ENCODE results near the gene GSTM1.
"Not testable (repeated sequence)": the region's sequence is repeated elsewhere in the genome, so short reads cannot be mapped to it uniquely, and the experiment has no call there.

The GSTM1 gene

GRCh38 chr1:109660691-109661026, 27.0 kb upstream of the GSTM1 start:
- not testable (repeated sequence) for DNase-seq

DNA sequence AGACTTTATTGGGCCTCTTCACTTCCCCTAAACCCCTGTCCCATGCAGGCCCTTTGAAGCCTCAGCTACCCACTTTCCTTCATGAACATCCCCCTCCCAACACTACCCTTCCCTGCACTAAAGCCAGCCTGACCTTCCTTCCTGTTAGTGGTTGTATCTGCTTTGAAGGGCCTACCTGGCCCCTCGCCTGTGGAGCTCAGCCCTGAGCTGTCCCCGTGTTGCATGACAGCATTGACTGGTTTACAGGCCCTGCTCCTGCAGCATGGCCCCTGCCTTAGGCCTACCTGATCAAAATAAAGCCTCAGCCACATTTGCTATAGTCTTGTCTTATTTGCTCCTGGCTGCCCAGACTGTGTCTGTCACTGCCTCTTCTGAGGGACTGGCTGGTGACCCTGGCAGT, 26.2 kb upstream of the GSTM1 start:
- DNase-seq: no peak

- DNase-seq: no peak
These were observed 22.9 kb upstream of the GSTM1 start for GRCh38 chr1:109664671-109665070.

- peak; percentile 63 for DNase-seq
These were observed 20.0 kb upstream of the GSTM1 start, which contains the start of gene GSTM2 for GRCh38 chr1:109667452-109668122. GSTM2 (plus strand) TSS chr1:109668057; CDS start chr1:109668116, 59 bp downstream.

DNA sequence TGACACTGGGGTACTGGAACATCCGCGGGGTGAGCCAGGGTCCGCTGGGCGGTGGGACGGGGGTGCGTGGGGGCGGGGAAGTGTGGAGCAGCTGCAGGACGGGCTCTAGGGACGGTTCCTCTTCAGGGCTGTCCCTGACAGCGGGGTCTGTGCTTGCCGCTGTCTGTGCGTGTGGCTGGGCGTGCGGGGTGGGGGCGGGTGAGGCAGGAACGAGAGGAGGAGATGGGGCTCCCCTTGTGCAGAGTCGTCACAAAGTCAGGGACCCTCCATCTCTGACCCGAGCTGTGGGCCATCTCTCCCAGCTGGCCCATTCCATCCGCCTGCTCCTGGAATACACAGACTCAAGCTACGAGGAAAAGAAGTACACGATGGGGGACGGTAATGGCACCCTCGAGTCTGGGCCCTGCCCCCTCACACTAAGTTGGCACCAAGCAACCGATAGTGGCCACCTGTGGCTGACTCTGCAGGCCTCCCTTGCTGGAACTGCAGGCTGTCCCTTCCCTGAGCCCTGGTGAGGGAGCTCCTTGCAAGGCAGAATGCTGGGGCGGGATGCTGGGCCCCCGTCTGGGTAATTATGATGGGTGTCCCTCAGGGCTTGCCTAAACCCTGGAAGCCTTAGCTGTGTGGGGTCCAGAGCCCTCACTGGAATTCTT, 19.4 kb upstream of the GSTM1 start:
- no peak for DNase-seq

- DNase-seq: no peak
These were observed 18.2 kb upstream of the GSTM1 start for GRCh38 chr1:109669246-109669948.

GRCh38 chr1:109669949-109670302, 17.7 kb upstream of the GSTM1 start:
- not testable (repeated sequence) for DNase-seq

DNA sequence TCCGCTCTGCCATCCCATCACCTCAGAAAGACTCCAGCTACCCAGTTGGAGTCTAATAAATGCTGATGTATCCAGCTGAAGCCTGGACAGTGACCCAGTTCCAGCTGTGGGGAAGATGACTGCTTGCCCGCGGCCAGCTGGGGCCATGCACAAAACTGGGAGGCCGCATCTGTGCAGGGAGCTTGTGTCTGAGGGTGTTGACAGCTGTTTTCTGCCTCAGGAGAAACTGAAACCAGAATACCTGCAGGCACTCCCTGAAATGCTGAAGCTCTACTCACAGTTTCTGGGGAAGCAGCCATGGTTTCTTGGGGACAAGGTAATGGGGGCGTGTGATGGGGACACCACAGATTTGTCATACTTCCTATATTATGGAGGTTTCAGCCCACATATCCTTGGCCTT, 16.6 kb upstream of the GSTM1 start:
- DNase-seq: no peak

GRCh38 chr1:109673861-109674260, 13.8 kb upstream of the GSTM1 start:
- not testable (repeated sequence) for DNase-seq

- not testable (repeated sequence) for DNase-seq
These were observed 10.8 kb upstream of the GSTM1 start for GRCh38 chr1:109676683-109677381.

GRCh38 chr1:109677459-109677858, 10.2 kb upstream of the GSTM1 start:
- no peak for DNase-seq

DNA sequence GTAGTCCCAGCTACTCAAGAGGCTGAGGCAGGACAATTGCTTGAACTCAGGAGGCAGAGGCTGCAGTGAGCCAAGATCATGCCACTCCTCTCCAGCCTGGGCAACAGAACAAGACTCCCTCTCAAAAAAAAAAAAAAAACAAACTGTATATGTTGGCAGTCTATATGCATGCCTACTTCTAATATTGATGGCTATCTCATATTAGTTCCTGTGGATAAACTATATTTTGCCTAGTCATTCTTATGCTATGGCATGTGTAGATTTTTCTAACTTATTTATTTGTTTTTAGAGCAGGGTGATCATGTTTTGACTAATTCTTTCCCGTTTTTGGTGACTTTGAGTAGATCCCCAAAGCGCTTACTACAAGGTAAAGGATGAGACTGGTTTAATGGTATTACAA, 9.0 kb upstream of the GSTM1 start:
- not testable (repeated sequence) for DNase-seq

DNA sequence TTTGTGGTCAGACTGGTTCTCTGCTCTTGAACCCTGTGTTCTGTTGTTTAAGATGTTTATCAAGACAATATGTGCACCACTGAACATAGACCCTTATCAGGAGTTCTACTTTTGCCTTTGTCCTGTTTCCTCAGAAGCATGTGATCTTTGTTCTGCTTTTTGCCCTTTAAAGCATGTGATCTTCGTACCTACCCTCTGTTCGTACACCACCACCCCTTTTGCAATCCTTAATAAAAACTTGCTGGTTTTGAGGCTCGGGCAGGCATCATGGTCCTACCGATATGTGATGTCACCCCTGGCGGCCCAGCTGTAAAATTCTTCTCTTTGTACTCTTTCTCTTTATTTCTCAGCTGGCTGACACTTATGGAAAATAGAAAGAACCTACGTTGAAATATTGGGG, 2.8 kb upstream of the GSTM1 start:
- not testable (repeated sequence) for DNase-seq

DNA sequence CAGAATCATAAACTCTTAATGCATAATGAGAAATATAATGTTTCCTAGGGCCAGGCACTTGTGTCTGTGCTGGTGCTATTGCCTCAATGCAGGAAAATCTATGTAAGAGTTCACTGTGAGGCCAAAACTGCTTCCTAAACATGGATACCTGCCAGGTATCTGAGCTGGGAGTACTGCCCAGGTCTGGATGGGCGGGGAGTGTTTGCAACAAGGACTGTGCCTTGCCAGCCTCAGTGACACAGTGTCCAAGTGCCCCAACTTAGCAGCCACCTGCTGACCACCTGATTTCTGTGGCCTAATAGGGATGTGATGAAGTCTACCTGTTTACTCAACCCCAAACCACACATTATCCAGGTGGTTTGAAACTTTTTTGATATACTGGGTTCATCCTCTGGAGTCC, 2.2 kb upstream of the GSTM1 start:
- not testable (repeated sequence) for DNase-seq

- DNase-seq: not testable (repeated sequence)
These were observed 1.7 kb upstream of the GSTM1 start for GRCh38 chr1:109685890-109686289.

- not testable (repeated sequence) for DNase-seq
These were observed 508 bp upstream of the GSTM1 start for GRCh38 chr1:109687109-109687508.

DNA sequence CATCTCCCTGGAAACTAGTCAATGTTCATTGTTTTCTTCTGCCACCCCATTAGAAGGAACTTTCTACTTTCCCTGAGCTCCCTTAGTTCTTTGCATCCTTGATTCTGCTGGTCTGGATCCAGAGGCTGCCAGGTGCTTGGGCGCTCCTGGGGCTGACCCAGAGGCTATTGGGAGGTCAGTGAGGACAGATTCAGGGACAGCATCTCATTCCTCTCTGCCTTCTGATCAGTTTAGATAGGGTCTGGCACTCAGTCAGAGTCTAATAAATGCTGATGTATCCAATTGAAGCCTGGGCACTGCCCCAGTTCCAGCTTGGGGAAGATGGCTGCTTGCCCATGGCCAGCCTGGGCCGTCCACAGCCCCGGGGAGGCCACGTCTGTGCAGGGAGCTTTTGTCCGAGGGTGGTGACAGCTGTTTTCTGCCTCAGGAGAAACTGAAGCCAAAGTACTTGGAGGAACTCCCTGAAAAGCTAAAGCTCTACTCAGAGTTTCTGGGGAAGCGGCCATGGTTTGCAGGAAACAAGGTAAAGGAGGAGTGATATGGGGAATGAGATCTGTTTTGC, 2.3 kb downstream of the GSTM1 start:
- DNase-seq: no peak

GRCh38 chr1:109691759-109692158, 4.1 kb downstream of the GSTM1 start:
- no peak for DNase-seq

GRCh38 chr1:109694400-109694799, 6.8 kb downstream of the GSTM1 start:
- not testable (repeated sequence) for DNase-seq

DNA sequence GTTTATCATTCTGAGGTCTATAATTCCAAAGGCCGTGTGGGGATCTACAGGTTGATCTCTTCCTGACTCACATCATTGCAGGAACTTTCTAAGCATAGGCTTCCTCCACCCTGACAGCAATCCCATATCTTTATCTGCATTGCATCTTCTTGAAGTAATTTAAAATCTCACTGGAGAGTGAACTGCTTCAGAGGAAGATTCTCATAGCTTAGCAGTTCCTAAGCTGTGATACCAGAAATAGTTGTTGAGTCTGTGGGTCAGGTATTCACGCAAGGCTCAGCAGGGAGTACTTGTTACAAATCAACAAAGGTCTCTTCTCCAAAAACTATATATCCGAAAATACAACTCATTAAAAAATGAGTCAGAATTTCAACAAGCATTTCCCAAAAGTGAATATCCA, 7.5 kb downstream of the GSTM1 start:
- DNase-seq: not testable (repeated sequence)

DNA sequence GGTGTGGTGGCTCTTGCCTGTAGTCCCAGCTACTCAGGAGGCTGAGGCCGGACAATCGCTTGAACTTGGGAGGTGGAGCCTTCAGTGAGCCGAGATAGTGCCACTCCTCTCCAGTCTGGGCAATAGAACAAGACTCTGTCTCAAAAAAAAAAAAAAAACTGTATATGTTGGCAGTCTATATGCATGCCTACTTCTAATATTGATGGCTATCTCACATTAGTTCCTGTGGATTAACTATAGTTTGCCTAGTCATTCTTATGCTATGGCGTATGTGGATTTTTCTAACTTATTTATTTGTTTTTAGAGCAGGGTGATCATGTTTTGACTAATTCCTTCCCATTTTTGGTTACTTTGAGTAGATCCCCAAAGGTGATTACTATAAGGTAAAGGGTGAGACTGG, 9.4 kb downstream of the GSTM1 start:
- no peak for DNase-seq

- not testable (repeated sequence) for DNase-seq
These were observed 10.2 kb downstream of the GSTM1 start for GRCh38 chr1:109697861-109698260.

DNA sequence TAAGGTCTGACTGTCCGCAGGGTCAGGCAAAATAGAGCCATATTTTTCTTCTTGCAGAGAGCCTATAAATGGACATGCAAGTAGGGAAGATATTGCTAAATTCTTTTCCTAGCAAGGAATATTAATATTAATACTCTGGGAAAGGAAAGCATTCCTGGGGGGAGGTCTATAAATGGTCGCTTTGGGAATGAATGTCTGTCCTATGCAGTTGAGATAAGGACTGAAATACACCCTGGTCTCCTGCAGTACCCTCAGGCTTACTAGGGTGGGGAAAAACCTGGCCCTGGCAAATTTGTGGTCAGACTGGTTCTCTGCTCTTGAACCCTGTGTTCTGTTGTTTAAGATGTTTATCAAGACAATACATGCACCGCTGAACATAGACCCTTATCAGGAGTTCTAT, 15.3 kb downstream of the GSTM1 start:
- DNase-seq: not testable (repeated sequence)
